ENCODE results near the gene TOM1L2. TPM values are rescaled to one million over a fixed set of nuclear protein-coding genes. Genes with fewer than 3 reads are reported as not detected.
A peak's percentile ranks its signal among the peaks of the same experiment; 100 is the strongest.
"Not testable (repeated sequence)": the region's sequence is repeated elsewhere in the genome, so short reads cannot be mapped to it uniquely, and the experiment has no call there.

TOM1L2 gene
- total RNA-seq, 1 donor, result 34.1 TPM

- TF ChIP-seq, protein P1, sequence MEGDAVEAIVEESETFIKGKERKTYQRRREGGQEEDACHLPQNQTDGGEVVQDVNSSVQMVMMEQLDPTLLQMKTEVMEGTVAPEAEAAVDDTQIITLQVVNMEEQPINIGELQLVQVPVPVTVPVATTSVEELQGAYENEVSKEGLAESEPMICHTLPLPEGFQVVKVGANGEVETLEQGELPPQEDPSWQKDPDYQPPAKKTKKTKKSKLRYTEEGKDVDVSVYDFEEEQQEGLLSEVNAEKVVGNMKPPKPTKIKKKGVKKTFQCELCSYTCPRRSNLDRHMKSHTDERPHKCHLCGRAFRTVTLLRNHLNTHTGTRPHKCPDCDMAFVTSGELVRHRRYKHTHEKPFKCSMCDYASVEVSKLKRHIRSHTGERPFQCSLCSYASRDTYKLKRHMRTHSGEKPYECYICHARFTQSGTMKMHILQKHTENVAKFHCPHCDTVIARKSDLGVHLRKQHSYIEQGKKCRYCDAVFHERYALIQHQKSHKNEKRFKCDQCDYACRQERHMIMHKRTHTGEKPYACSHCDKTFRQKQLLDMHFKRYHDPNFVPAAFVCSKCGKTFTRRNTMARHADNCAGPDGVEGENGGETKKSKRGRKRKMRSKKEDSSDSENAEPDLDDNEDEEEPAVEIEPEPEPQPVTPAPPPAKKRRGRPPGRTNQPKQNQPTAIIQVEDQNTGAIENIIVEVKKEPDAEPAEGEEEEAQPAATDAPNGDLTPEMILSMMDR (IDR thresholded peaks at IDR 0.05; ENCODE audit: insufficient read depth, low read depth, low read length), result no peak
- DNase-seq (ENCODE audit: low read depth), result peak; percentile 24
- no peak overlapping the region for H3K4me3 ChIP-seq (ENCODE audit: low read depth, low read length)
These were observed 50.1 kb downstream of the TOM1L2 start for GRCh38 chr17:17922070-17922614.

DNA sequence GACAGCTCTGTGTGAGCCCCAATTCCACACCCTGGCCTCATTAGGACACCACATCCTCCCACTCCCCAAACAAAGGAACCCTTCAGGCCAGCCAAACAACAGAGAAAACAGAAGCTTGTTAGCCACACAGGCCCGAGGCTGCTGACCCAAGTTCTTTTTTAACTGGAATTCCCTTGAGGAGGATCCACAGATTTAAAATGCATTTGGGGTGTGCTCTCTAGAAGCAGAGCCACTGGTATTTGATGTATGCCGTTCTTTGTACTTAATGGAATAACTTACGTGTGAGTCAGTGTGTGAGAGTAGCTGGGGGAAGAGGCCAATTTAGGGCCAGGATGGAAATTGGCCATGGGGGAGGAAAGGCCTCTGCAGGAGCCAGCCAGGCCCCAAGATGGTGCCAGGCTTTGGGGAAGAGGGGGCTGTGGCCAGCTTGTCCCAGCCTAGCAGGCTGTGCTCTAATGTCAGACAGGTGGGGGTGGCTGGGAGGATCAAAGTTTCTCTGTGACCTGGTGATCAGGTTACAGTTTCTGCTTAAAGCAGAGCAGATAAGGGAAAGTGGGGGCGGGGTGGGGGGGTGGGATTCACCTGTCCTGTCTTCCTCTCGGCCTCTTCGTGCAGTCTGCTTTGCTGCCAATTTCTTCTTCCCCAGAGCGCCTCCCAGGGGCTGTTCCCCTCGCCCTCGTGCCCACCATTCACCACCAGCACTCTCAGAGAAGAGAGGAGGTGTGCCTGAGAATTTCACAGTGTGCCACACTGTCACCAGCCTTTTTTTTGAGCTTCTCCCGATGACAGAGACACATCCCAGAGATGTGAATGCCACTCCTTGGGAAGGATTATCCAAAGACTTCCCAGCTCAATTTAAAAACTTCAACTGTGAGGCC lies 50.8 kb downstream of the TOM1L2 start:
- DNase-seq (ENCODE audit: low read depth), result peak; percentile 85
- TF ChIP-seq, protein P1 (IDR thresholded peaks at IDR 0.05; ENCODE audit: insufficient read depth, low read depth, low read length), result no peak
- no peak overlapping the region for H3K4me3 ChIP-seq (ENCODE audit: low read depth, low read length)

GRCh38 chr17:17919169-17920107 lies 52.8 kb downstream of the TOM1L2 start:
- peak; percentile 78 for DNase-seq (ENCODE audit: low read depth)
- H3K4me3 ChIP-seq (ENCODE audit: low read depth, low read length), result no peak overlapping the region
- TF ChIP-seq, protein P1 (IDR thresholded peaks at IDR 0.05; ENCODE audit: insufficient read depth, low read depth, low read length), result peak; percentile 88

- no peak for DNase-seq (ENCODE audit: low read depth)
- no peak overlapping the region for H3K4me3 ChIP-seq (ENCODE audit: low read depth, low read length)
- TF ChIP-seq, protein P1 (IDR thresholded peaks at IDR 0.05; ENCODE audit: insufficient read depth, low read depth, low read length), result no peak
These were observed 54.8 kb downstream of the TOM1L2 start for GRCh38 chr17:17917394-17917793.

DNA sequence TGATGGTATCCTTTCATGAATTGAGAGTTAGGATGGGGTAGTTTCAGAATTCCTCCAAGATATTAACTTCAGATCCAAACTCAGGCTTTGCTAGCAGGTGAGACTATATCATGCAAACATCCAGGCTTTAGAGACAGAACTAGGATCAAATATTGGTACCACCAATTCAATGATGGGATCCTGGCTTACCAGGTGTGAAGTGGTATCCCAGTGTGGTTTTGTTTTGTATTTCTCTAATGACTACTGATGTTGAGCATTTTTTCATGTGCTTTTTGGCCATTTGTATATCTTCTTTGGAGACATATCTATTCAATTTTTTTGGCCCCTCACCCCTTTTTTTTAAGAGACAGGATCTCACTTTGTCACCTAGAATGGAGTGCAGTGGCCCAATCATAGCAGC lies 57.0 kb downstream of the TOM1L2 start:
- H3K4me3 ChIP-seq (ENCODE audit: low read depth, low read length), result no peak overlapping the region
- TF ChIP-seq, protein P1 (IDR thresholded peaks at IDR 0.05; ENCODE audit: insufficient read depth, low read depth, low read length), result no peak
- no peak for DNase-seq (ENCODE audit: low read depth)

DNA sequence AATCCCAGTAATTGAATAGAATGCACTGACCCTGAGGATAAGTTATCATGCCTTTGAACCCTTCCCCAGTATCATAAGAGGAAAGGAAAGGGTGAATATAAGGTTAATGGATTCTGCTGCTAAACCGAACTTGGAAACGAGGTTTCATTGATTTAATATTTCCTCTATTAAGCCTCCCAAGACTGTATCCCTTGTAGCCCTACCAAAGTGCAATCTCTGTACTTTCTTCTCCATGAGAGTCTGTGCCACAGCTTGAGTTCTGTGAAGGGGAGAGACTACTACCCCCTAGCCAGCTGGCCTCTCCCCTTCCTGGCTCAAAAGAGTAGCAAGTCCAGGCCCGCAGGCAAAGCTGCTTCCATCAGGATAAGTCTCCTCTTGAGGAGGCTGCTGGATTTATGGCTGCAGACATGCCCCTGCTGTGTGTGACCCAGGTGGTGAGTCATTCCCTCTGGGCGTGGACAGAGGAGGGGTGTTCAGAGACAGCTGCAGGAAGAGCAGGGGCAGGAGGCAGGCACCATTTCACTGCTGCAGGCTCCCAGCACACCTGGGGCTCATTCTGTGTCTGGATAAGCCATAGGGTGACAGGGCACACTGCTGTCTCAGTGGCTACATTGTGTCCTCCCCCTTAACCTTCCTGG lies 58.4 kb downstream of the TOM1L2 start:
- TF ChIP-seq, protein P1 (IDR thresholded peaks at IDR 0.05; ENCODE audit: insufficient read depth, low read depth, low read length), result no peak
- no peak overlapping the region for H3K4me3 ChIP-seq (ENCODE audit: low read depth, low read length)
- peak; percentile 95 for DNase-seq (ENCODE audit: low read depth)

DNA sequence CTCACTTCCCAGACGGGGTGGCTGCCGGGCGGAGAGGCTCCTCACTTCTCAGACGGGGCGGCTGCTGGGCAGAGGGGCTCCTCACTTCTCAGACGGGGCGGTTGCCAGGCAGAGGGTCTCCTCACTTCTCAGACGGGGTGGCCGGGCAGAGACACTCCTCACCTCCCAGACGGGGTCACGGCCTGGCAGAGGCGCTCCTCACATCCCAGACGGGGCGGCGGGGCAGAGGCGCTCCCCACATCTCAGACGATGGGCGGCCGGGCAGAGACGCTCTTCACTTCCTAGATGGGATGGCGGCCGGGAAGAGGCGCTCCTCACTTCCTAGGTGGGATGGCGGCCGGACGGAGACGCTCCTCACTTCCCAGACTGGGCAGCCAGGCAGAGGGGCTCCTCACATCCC lies 59.9 kb downstream of the TOM1L2 start:
- not testable (repeated sequence) for DNase-seq (ENCODE audit: low read depth); H3K4me3 ChIP-seq (ENCODE audit: low read depth, low read length)
